Upper lobe of left lung (tissue), 6 donors: ENCODE measurements around the gene MPRIP. TPM values are rescaled to one million over a fixed set of nuclear protein-coding genes. Genes with fewer than 3 reads are reported as not detected.
"Not testable (repeated sequence)": the region's sequence is repeated elsewhere in the genome, so short reads cannot be mapped to it uniquely, and the experiment has no call there.

Source experiments
- ATAC-seq, 2 donors: fragments of 200-7000 bp; cut with Tn5 transposase; one replicate each; pipeline ENCODE4 v1.9.1; 2022; ENCODE audit warnings: mild to moderate bottlenecking in 2 of 2, moderate library complexity in 2 of 2; ENCODE audit not compliant: low FRiP score in 2 of 2
- DNase-seq, 2 donors: peaks; one replicate each; pipeline ENCODE4 v3.0.0-alpha.2; 2019 to 2020
- H3K27ac ChIP-seq, 4 donors: fragments of 200-600 bp; sonication (generic); one replicate each; pipeline ENCODE4 v1.5.1; 2016 to 2019
- H3K27me3 ChIP-seq, 4 donors: fragments of 200-600 bp; sonication (generic); one replicate each; pipeline ENCODE4 v1.5.1; 2017 to 2019
- H3K36me3 ChIP-seq, 4 donors: fragments of 200-600 bp; sonication (generic); one replicate each; pipeline ENCODE4 v1.5.1; 2016 to 2019
- H3K4me1 ChIP-seq, 4 donors: fragments of 200-600 bp; sonication (generic); one replicate each; pipeline ENCODE4 v1.5.1; 2018 to 2019
- H3K4me3 ChIP-seq, 4 donors: fragments of 200-600 bp; sonication (generic); one replicate each; pipeline ENCODE4 v1.5.1; 2017 to 2019; ENCODE audit warnings: mild to moderate bottlenecking in 2 of 4, moderate library complexity in 1 of 4
- H3K9me3 ChIP-seq, 4 donors: fragments of 200-600 bp; sonication (generic); one replicate each; pipeline ENCODE4 v1.5.1; 2018 to 2019
- CTCF ChIP-seq, 6 experiments: fragments of 450-650 bp in 4 of 6; fragments of 200-600 bp in 2 of 6; sonication (generic) in 2 of 6; IDR thresholded peaks; one replicate each; pipeline ENCODE4 v1.5.1; 2016 to 2019; ENCODE audit warnings: antibody characterized with exemption in 6 of 6
- EP300 ChIP-seq, 4 donors: sonication (generic); formaldehyde crosslinking; IDR thresholded peaks; one replicate each; pipeline ENCODE4 v1.5.1; 2017; ENCODE audit warnings: antibody characterized with exemption in 4 of 4, control low read depth in 2 of 4
- POLR2A ChIP-seq, 4 donors: fragments of 450-650 bp; IDR thresholded peaks; one replicate each; pipeline ENCODE4 v1.5.1; 2016 to 2017; ENCODE audit warnings: antibody characterized with exemption in 4 of 4, mild to moderate bottlenecking in 2 of 4
- POLR2AphosphoS5 ChIP-seq, 2 donors: sonication (generic); formaldehyde crosslinking; IDR thresholded peaks; one replicate each; pipeline ENCODE4 v1.5.1; 2017; ENCODE audit warnings: antibody characterized with exemption in 2 of 2
- WGBS, 2 donors: methylation state at CpG; one replicate each; pipeline ENCODE4 v1.1.5; 2017 to 2018; 5-methylcytosine and 5-hydroxymethylcytosine counted together
- total RNA-seq, 6 donors: library from RNA; depleted of rRNA in 4 of 6; stranded (reverse); fragments of >200 nt in 4 of 6; gene quantifications; one replicate each; pipeline versions ENCODE4 v1.1.0 to v1.2.1, GENCODE V29; 2016 to 2021
- donor health status: DM: no; HTN: no; CAD: no; lungs with moderate emphysema.
- donor health status: DM: no; HTN: yes; CAD: no; lungs with severe emphysema.

Gene MPRIP
- total RNA-seq, 6 donors from 2014 or later = 201 to 380 (median 285) TPM

GRCh38 chr17:17011043-17011907 lies 31.0 kb upstream of the MPRIP start:
- peak in 1 of 2 donors; percentile 52 for DNase-seq
- H3K4me3 ChIP-seq, H3K4me1 ChIP-seq, H3K9me3 ChIP-seq, H3K36me3 ChIP-seq, H3K27me3 ChIP-seq: not testable (repeated sequence)
- peak; percentile 72 to 80 for ATAC-seq
- TF ChIP-seq POLR2AphosphoS5 (IDR thresholded peaks at IDR 0.05) = peak in 1 of 2 donors; percentile 39
- 10% methylated on average over 2 of the region's 12 CpGs; no CpG with 5 or more reads in 1 of the 2 donors for WGBS, 2 donors
- peak overlapping the region in 3 of 4 donors; percentile 51 to 64 (median 54) for H3K27ac ChIP-seq

GRCh38 chr17:17013828-17014747 lies 28.2 kb upstream of the MPRIP start:
- not testable (repeated sequence) for H3K27ac ChIP-seq, ATAC-seq, H3K4me3 ChIP-seq, H3K9me3 ChIP-seq, H3K36me3 ChIP-seq, DNase-seq, H3K27me3 ChIP-seq
- H3K4me1 ChIP-seq = peaks cover 13 to 28% (median 18%) of the 10 kb centered on the region in 4 donors
- 89 to 91% methylated on average over 10 of the region's 14 CpGs for WGBS, 2 donors

GRCh38 chr17:17014748-17015124 lies 27.5 kb upstream of the MPRIP start:
- not testable (repeated sequence) for H3K27ac ChIP-seq, H3K4me3 ChIP-seq, H3K27me3 ChIP-seq, DNase-seq, ATAC-seq, H3K9me3 ChIP-seq, H3K36me3 ChIP-seq
- WGBS, 2 donors = 85 to 91% methylated on average over 9 of the region's 9 CpGs
- peaks cover 8 to 27% (median 16%) of the 10 kb centered on the region in 4 donors for H3K4me1 ChIP-seq

DNA sequence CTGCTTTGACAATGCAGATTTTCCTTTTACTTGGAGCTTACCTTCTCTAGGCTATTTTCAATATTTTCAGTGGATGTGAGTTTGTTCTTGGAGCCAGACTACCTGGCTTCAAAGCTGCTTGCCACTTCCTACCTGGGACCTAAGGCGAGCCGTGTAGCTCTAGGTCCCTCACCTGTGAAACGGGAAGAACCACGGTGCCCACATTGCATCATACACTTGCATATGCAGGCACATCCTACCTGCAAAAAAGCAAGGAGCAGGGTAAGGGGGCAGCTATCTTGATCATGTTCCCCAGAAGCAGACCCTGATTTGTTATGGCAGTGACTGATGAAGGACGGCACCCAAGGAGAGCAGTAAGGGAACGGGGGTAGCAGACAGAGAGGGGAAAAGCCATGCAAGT lies 27.0 kb upstream of the MPRIP start:
- peaks cover 7 to 28% (median 14%) of the 10 kb centered on the region in 4 donors for H3K4me1 ChIP-seq
- H3K9me3 ChIP-seq = no peaks in the 10 kb centered on the region
- no peaks in the 10 kb centered on the region for H3K36me3 ChIP-seq
- no peak for DNase-seq
- no peaks in the 10 kb centered on the region for H3K27me3 ChIP-seq
- no peak for ATAC-seq
- no peak for TF ChIP-seq CTCF (IDR thresholded peaks at IDR 0.05)
- no peak for TF ChIP-seq POLR2AphosphoS5 (IDR thresholded peaks at IDR 0.05)
- no peak for TF ChIP-seq POLR2A (IDR thresholded peaks at IDR 0.05)
- no peak for TF ChIP-seq EP300 (IDR thresholded peaks at IDR 0.05)
- H3K4me3 ChIP-seq = no peak overlapping the region
- 91 to 94% methylated on average over 6 of the region's 6 CpGs for WGBS, 2 donors
- H3K27ac ChIP-seq = no peak overlapping the region

DNA sequence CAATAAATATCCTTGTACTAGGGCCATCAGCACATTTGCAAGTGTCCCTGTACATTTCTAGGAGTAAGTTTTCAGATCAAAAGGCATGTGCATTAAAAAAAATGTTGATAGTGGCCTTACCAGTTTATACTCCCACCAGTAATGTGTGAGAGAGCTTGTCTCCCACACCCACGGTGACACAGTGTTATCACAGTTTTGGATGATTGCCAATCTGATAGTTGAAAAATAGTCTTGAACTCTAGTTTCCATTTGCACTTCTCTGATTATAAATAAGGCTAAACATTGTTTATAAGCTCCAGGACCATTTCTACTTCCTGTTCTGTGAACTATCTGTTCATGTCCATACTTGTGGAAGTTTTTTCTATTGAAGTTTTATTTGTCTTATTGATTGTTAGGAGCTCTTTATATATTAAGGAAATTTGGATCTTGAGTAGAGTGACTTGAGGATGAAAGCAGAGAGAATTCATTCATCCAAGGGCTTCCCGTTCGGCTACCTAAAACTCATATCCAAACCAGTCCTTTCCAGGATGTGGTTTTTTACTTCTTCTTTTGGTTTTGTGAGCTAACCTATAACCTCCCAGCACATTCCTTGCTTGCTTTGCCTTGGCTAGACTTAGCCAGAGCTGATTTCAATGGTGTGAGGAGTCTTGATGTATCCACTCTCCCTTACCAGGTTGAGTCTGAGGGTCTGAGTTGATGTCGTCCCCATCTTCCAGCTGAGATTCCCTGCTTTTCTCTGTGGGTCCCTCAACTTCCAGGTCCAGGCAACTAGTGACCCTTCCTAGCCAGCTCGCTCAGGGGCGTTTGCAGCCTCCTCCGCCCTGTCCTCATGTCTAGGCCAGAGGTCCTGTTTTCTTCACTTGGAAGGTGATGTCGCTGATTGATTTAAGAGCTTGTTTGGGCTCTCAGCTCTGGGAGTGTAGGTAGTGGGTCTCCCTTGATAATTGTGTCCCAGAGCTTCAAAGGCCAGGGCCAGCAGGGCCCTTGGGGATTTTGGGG lies 25.8 kb upstream of the MPRIP start:
- 72 to 78% methylated on average over 8 of the region's 8 CpGs for WGBS, 2 donors
- H3K27me3 ChIP-seq, H3K9me3 ChIP-seq, DNase-seq, ATAC-seq, H3K27ac ChIP-seq, H3K36me3 ChIP-seq, H3K4me3 ChIP-seq: not testable (repeated sequence)
- H3K4me1 ChIP-seq = peaks cover 8 to 38% (median 18%) of the 10 kb centered on the region in 4 donors

- H3K27ac ChIP-seq = peak overlapping the region in 3 of 4 donors; percentile 56 to 83 (median 68)
- DNase-seq (no peak), ATAC-seq (no peak)
- H3K27me3 ChIP-seq = no peaks in the 10 kb centered on the region
- H3K4me3 ChIP-seq = no peak overlapping the region
- no peaks in the 10 kb centered on the region for H3K36me3 ChIP-seq
- TF ChIP-seq EP300 (IDR thresholded peaks at IDR 0.05) (no peak), POLR2A (IDR thresholded peaks at IDR 0.05) (no peak), POLR2AphosphoS5 (IDR thresholded peaks at IDR 0.05) (no peak), CTCF (IDR thresholded peaks at IDR 0.05) (no peak)
- no peaks in the 10 kb centered on the region for H3K9me3 ChIP-seq
- 90 to 93% methylated on average over 6 to 8 of the region's 8 CpGs for WGBS, 2 donors
- peaks cover 8 to 42% (median 18%) of the 10 kb centered on the region in 4 donors for H3K4me1 ChIP-seq
These were observed 24.8 kb upstream of the MPRIP start for GRCh38 chr17:17017343-17018014.
